Activated T-helper 9 cell treated with anti-CD3 and anti-CD28 coated beads, Interleukin-2, amount 50 U/mL, for 16 hours (primary cell): ENCODE data around the gene ZNF787.
"Not testable (repeated sequence)": the region's sequence is repeated elsewhere in the genome, so short reads cannot be mapped to it uniquely, and the experiment has no call there.

Experiments used
- DNase-seq: peaks from one replicate; pipeline ENCODE4 v3.0.0-alpha.2; 2020; ENCODE audit warnings: low read depth

ZNF787 gene

DNA sequence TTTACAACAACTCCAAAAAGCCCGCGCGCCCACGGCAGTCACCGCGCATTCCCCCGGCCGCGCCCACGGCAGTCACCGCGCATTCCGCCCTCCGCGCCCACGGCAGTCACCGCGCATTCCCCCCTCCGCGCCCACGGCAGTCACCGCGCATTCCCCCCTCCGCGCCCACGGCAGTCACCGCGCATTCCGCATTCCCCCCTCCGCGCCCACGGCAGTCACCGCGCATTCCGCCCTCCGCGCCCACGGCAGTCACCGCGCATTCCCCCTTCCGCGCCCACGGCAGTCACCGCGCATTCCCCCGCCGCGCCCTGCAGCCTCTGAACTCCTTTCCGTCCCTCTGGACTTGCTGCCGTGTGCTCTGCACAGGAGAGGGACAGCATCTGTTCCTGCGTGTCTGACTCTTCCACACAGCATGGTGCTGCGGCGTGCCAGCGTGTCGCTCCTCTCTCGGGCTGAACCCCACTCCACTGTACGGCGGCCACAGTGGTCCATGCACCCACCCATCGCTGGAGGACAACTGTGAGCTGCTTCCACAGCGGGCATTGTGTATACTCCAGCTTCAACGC is 15.2 kb downstream of the ZNF787 start:
- not testable (repeated sequence) for DNase-seq

DNA sequence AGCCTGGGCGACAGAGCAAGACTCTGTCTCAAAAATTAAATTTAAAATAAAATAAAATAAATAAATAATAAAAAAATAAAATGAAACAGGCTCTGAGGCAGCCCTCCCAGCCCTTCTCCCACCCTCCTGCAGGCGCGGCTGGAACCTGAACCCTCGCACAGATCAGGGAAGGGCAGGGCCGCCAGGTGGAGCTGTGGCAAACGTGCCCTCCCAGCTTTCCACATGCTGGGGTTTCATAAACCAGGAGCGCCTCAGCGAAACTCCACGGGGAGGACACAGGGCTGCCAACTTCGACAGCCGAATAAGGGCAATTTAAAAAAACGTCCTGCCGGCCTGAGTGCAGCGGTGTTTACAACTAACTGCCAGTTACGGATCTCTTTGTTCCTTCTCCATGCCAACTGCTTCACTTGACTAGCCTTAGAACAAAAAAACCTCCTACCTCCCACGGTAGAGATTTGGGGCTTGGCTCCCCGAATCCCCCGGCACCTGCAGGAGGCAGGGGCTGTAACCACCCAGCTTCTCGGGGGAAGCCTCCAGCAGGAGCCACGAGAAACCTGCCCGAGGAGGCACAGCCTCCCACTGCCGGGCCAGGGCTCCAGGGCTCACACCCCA is 15.9 kb downstream of the ZNF787 start:
- peak; percentile 24 for DNase-seq

DNA sequence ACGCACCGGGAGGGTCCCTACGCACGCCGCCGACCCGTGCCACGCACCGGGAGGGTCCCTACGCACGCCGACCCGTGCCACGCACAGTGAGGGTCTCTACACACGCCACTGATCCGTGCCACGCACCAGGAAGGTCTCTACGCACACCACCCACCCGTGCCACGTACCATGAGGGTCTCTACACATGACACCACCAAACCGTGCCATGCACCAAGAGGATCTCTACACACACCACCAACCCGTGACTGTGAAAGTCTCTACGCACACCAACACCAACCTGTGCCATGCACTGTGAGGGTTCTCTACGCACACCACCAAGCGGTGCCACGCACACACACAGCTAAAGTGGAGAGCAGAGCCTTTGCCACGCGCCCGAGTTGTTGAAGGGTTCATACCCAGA is 16.7 kb downstream of the ZNF787 start:
- DNase-seq = no peak

DNA sequence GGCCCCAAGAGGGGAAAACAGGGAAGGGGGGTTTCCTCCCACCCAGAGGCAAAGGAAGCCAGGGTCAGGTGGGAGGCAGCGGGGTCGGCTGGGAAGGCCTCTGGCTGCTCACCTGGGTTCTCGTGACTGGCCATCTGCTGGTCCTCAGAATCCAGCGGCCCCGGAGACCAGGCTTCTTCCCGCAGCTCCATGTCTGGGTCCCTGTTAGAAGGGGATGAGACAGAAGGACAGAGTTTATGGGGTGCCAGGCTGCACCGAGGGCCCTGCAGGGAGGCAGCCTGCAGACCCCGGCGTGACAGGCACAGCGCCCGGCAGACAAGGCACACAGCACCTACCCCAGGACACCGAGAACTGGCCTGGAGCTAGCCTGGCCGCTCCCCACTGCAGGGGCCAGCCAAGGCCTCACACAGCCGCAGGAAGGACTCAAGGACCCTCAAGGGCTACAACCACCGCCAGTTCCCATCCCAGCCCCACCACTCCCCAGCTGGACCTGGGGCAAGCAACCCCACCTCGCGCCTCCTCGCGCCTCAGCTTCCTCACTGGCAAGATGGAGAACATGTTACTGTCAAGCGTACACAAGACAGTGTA is 18.0 kb downstream of the ZNF787 start:
- DNase-seq = no peak

DNA sequence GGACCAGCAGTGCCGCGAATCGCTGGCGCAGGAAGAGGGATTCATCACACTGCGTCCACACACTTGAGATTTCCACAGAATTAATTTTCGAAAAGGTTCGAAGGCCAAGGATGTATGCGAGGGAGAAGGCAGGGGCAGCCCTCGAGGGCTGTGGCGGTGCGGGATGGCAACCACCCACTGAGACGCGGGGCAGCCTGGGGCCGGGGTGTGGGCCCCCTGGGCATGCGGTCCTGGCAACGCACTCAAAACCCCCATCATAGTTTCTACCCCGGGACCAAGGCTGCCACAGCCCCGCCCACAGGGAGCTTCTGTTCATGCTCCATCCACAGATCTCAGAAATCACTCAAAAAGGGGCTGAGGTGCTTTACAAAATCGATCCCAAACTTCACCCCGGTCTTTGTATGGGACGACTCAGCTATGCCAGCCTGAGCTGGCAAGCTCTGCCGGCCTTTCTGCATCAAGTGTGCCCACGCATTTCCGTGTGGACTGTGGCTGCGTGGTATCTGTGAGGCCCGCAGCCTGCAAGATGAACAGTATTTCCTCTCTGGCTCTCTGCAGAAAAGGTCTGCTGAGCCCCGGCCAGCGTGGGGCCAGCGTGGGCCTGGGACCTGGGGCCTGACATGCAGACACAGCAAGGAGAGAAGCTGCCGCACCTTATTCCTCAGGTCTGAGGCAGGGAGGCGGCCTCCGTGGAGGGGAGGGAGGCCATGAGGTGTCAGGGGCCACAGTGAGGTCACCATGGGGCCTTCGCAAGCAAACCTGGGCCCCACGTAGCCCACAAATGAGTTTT is 19.2 kb downstream of the ZNF787 start:
- DNase-seq = no peak

DNA sequence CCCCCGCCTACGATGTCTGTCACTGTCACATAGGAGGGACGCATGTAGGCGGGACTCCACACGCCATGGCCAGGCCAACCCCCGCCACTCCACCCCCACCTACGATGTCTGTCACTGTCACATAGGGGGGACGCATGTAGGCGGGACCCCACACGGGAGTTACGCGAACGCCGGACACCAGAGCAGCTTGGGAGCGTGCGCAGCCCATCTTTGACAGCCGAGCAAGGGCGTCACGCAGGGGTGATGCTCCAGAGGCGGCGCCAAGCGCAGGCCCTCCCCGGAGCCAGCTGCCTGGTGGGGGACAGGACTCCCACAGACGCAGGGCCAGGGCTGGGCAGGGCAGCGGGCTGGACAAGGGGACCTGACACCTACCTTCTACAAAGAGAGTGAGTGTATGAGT is 20.0 kb downstream of the ZNF787 start:
- no peak for DNase-seq

DNA sequence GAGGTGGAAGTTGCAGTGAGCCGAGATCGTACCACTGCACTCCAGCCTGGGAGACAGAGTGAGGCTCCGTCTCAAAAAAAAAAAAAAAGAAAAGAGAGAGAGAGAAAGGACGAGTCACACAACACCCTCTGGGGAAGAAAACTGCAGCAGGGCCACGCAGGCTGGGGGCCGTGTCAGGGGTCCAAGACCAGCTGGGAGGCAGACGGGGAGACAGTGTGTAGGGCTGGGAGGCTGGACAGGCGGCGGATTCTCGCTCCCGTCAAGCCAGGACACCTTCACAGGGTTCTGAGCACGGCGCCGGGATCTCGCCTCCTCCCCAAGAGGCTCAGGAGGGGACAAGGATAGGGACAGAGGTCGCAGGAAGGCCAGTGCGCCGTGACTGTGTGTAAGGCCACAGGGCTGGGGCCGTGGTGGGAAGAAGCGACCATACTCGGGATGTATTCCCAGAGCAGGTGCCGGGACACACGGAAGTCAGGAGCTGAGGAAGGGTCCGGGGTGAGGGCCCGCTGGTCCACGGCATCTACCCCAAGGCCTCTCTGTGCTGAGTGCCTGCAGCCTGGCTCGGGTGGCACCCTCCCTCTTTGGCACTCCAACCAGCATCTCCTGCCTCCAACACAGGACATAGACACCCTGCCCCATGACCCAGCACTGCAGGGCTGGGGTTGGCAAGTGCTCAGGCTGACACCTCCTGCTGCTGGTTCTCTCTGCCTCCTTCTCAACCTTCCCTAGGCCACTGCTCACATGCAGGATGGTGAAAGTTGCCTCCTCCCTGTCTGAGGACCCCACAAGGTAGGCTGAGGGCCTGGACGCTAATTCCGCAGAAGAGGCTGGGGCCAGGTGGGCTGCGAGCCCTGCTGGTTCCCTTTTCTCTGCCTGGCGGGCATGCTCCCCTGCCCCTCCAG is 21.2 kb downstream of the ZNF787 start:
- DNase-seq = no peak

DNA sequence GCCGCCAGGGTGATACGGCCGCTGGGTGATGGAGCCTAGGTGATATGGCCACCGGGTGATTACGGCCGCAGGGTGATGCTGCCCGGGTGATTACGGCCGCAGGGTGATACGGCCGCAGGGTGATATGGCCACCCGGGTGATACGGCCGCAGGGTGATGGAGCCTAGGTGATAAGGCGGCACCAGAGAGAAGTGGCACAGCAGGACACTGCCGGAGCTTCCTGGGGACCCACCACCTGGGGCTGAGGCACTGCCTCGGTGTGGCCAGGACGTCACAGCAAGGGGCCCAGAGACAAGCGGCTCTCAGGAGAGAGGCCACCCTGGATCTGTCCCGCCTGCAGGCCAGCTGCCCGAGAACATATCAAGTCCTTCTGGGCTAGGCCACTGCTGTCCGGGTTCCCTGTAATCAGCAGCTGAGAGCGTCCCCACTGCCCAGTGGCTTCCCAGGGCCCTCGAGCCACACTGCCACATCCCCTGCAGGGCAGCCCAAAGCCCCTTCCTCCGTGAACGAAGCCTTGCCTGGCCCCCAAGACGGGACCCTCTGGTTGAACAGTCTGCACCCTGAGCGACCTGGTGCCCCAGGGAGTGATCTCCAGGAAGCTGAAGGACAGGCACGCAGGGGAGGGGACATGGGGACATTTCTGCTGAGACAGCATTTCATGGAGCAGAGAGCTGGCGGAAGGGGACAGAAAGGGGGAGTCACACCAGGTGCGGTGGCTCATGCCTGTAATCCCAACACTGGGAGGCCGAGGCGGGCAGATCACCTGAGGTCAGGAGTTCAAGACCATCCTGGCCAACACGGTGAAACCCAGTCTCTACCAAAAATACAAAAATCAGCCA is 22.1 kb downstream of the ZNF787 start:
- no peak for DNase-seq

DNA sequence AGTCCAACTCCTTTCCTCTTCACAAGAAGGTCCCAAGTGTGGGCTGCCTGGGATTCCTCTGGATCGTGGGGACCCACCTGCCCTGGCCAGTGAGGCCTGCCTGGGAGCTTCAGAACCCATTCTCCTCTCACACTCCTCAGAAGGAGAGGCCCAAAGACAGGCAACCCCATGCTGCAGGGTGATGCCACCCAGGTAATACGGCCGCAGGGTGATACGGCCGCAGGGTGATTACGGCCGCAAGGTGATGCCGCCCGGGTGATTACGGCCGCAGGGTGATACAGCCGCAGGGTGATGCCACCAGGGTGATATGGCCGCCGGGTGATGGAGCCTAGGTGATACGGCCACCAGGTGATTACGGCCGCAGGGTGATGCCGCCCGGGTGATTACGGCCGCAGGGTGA is 22.9 kb downstream of the ZNF787 start:
- DNase-seq = not testable (repeated sequence)

DNA sequence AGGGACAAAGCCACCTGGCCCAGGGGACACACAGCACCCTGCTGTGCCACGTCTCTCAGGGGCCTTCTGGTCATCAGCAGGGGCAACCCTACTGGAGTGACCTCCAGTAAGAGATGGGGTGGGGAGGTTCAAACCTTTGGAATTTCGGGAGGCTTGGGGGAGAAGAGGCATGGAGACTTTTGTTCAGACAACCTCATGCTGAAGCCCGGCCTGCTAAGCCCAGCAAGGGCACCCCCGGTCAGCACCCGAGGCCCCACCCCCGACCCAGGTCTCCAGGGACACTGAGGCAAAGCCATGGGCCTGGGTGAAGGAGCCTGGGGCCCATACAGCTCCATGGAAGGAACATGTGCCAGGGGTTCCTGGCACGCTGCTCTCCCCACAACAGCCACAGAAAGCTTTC is 23.3 kb downstream of the ZNF787 start:
- DNase-seq = no peak

DNA sequence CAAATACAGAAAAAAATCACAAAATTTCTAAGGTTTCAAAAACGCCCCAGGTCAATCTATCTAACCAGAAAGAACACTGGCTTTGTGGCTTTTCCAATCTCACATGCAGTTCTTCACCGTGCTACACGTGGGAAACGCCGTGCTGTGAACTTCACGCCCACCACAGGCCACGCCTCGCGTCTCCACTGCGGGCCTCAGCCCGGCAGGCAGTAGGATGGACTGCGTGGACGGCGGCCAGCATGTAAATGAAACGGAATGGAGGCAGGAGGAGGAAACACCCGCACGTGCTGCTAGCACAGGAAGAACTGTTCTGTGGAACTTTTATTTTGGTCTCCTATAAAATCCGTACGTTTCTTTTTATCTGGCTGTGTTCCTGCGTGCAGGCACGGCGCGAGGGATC is 23.8 kb downstream of the ZNF787 start:
- DNase-seq = no peak

DNA sequence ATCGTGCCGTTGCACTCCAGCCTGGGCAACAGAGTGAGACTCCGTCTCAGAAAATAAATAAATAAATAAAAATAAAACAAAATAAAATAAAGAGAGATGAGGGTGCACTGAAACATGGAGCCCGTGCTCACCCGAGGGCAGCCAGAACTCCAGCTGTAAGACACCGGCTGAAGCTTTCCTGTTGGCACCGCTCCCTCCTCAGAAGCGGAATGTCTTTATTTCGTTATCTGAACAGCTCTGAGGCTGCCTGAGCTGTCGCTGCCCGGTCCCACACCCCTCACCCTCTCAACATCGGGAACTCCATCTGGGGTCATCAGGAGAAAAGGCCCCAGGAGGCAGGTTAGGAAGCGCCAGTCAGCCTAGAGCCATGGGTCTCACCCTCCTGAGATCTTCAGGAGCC is 24.4 kb downstream of the ZNF787 start:
- DNase-seq = no peak

DNA sequence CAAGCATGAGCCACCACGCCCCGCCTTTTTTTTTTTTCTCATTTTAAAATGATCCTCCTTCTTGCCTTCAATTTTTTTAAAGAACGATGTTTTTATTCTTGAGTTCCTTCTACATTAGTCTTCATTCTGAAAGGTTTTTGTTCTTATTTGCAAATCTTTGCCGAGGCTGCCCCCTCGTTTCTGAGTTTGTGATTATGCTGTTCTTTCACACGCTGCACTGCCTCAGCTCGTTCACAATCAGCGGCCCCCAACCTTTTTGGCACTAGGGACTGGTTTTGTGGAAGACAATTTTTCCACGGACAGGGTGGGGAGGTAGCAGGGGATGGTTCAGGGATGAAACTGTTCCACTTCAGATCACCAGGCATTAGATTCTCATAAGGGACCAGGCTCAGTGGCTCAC is 26.6 kb downstream of the ZNF787 start:
- no peak for DNase-seq

DNA sequence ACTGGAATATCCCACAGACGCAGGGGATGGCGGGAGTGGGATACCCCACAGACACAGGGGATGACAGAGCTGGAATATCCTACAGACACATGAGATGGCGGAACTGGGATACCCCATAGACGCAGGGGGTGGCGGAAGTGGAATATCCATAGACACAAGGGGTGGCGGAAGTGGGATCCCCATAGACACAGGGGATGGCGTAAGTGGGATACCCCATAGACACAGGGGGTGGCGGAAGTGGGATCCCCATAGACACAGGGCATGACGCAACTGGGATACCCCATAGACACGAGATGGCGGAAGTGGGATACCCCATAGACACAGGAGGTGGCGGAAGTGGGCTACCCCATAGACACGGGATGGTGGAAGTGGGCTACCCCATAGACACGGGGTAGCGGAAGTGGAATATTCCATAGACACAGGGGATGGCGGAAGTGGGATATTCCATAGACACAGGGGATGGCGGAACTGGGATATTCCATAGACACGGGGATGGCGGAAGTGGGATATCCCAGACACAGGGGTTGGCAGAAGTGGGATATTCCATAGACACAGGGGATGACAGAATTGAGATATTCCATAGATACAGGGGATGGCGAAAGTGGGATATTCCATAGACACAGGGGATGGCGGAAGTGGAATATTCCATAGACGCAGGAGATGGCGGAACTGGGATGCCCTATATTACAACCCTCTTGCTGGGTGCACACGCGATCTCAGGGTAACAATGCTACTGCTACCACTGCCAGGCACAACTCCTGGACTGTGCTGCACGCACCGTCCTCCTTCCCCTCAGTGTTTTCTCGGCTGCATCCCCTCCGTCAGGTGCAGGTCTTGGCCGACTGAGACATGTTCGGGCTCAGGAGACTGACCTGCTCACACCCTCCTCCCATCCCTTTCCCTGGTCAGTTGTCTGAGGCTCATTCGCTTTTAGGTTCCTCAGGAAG is 28.1 kb downstream of the ZNF787 start:
- DNase-seq = no peak

DNA sequence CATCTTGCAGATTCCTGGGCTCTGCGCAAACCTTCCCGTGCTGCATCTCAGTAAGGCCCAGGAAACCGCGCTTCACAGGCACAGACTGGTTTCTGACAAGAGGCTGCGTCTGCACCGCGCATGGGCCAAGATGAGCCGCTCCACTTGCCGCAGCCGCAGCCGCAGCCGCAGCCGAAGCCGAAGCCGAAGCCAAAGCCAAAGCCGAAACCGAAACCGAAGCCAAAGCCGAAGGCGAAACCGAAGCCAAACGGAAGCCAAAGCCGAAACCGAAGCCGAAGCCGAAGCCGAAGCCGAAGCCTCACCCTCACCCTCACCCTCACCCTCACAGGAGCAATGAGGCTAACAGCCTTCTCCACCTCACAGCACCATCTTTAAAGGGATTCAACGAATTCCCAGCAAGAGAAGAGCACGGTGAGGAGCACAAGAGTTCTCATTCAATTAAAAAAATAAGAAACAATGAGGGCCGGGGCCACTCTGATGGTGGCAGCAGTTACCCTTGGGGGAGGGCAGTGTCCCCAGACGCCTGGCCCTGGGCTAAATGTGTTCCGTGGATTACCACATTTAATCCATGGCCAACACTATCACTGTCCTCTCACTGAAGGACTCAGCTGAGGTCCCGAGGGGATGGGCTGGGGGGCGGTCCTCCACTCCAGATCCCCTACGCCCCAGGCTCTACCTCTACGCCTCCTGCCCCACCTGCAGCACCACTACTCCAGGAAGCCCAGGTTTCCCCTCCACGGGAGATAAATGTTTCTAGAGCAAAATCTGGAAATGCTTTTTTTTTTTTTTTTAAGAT is 29.1 kb downstream of the ZNF787 start:
- no peak for DNase-seq

DNA sequence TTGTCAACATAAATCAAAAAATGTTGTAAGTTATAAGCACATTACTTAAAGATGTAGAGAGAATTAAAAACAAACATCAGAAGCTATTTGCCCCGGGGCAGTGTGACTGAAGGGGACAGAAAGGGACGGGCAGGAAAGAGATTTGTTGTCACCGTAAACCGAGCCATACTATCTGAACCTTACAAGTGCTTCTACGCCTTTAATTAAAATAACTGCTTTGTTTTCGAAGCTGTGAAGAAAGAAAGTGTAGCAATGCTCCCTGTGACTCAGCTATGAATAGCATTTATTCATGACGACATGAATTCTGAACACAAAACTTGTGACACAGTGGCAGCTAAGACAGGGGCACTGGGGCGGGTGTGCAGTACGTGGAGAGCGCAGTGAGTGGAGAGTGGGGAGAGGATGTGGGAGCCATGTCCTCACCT is 30.0 kb downstream of the ZNF787 start:
- no peak for DNase-seq

DNA sequence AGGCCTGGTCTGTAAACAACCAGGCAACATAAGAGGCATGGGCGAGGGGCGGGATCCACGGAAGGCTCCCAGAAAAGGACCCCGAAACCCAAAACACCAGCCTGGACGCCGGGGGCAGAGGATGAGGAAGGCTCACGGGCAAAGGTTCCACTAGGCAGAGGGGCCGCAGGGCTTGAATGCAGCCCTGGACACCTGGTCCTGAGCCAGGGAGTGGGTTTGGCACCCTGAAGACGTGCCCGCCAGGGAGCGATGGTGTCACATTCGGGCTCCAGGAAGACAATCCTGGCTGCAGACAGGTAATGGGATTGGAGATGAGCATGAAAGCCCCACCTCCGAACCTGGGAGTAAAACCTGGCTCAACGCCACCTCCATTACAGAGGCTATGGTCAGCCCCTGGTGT is 31.8 kb downstream of the ZNF787 start:
- no peak for DNase-seq

DNA sequence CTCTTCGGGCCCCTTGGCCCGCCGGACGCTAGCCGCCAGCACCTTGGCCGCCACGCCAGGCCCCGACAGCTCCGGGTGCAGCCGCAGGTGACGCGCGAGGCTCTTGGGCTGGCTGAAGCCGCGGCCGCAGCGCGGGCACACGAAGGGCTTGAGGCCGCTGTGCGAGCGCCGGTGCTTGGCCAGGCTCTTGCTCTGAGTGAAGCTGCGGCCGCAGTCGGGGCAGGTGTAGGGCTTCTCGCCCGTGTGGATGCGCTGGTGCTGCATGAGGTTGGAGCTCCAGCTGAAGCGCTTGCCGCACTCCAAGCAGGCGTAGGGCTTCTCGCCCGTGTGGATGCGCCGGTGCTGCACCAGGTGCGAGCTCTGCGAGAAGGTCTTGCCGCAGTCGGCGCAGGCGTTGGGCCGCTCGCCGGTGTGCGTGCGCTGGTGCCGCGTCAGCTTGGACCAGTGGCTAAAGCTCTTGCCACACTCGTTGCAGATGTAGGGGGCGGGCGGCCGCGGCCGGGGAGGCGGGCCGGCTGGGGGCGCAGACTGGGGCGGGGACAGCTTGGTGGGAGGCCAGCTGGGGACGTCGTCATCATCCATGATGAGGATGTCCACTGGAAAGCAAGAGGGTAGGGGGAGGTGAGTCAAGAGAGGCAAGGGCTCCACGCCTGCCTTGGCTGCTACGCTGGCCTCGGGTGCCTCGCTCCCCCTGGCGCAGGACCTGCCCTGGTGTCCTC is 32.4 kb downstream of the ZNF787 start:
- DNase-seq = no peak
